GM10847 (cell line): ENCODE results near the gene DLGAP1.

Experiments used
- POLR2A ChIP-seq: IDR thresholded peaks from 2 replicates; pipeline ENCODE4 v1.6.1; 2011; ENCODE audit not compliant: insufficient read length; ENCODE audit errors: extremely low read depth

DLGAP1 gene

DNA sequence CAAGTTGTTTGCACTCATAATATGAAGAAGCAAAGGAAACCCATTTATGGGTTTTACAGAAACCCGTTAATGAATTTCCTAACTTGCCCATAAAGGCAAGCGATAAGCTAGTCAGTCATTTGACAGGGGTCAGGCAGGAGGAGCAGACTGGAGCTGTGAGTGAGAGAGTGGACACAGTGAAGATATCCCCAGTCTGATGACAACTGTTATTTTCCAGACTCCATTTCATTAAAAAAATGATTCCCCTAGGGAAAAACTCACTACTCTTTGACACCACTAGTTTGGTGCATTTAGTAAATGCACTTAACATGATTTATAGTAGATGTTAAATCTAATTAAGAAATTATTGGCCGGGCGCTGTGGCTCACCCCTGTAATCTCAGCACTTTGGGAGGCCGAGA lies 924.3 kb downstream of the DLGAP1 start:
- no peak for TF ChIP-seq POLR2A

- no peak for TF ChIP-seq POLR2A
These were observed 925.5 kb downstream of the DLGAP1 start for GRCh38 chr18:3529601-3530000.

- no peak for TF ChIP-seq POLR2A
These were observed 926.0 kb downstream of the DLGAP1 start for GRCh38 chr18:3529077-3529476.

DNA sequence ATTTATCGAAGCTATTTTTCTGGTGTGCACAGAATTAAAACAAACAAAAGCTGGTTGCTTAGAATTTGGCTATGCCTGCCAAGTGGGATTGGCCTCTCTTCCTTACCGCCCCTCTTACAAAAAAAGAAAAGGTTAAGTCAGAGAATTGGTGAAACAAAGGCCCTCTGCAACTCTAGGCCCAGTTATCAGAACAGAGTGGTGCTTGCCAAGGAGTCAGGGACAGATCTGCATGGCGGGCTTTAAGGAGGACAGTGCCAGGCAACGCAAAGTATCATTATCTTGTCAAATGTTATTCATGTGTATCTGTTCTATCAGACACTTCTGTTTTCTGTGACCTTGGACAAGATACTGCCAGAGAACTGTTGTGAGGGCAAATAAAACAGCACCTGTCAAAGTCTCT lies 926.9 kb downstream of the DLGAP1 start:
- no peak for TF ChIP-seq POLR2A

DNA sequence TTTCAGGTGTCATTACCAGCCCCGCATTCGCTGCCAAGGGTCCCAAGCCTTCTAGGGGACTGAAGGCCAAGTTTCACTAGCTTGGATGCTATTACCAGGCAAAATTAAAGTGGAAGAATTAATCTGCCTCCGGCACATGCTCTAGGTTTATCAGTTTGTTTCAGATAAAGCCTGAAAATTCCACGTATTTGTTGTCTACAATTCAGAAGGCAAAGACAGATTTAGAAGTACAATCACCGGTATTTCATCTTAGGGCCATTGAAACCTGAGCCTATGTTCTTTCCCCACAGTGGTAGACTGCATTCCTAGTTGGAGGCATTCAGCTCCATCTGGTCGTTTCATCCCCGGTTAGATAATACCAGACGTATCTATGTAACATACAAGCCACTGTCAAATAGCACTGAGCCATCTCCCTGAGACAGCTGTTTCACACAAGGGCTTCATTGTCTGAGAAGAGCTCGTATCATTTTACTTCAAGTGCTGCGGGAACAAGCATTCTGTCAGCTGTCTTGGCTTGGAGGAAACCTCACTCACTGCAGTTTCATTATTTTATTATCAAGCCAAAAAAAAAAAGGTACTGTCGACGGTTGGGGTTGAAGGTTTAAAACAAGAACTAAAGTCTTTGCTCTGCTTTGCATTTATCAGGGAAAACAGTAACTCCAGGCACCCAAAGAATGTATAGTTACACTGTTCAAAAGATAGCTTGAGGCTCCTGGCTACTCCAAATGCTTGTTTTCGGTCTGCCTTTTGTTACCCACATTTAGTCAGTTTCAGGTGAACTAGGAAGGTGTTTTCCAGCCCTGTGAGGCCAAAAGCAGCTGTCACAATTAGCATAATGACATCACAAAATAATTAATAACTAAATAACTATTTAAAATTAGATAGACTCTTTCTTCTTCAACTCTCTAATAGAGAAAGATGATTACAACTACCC lies 928.4 kb downstream of the DLGAP1 start:
- no peak for TF ChIP-seq POLR2A

DNA sequence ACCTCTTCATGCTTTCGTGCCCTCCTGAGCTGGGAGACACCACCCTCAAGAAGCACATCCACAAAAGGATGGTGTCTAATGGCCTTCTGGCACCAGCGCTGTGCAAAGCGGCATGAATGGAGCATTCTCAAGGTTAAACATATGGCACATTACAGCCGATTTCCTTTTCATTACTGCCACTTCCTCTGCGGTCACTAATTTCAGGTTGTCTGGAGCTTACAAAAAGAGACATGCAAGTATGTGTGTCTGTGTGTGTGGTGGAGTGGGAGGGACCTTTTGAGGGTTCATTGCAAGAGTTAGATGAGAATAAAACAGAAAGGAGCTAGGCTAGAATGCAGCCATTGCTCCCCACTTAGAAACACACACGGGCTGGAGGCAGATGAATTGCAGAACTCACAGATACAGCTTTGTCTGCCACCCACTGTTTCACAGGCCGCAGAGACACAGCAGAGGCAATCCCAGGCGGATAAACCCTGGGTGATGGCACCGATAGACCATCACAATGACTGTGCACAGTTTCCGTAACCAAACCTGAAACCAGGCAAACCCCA lies 929.2 kb downstream of the DLGAP1 start:
- no peak for TF ChIP-seq POLR2A

DNA sequence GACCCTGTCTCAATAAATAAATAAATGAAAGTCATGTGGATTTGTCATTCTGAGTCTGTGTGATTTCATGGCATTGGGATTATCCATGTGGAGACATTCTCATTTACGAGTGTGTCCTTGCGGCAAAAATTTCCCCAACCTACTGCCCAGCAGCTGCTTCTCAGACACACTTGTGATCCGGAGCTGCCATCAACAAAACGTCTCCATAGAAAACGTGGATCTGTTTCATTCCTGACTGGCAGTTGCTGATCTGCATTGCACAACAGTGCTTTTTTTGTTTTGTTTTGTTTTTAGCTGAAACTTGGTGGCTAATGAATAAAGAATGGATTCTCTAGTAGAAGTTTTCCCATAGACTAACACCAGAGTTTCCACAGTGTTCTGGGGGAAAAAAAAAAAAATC lies 930.4 kb downstream of the DLGAP1 start:
- TF ChIP-seq POLR2A = no peak

DNA sequence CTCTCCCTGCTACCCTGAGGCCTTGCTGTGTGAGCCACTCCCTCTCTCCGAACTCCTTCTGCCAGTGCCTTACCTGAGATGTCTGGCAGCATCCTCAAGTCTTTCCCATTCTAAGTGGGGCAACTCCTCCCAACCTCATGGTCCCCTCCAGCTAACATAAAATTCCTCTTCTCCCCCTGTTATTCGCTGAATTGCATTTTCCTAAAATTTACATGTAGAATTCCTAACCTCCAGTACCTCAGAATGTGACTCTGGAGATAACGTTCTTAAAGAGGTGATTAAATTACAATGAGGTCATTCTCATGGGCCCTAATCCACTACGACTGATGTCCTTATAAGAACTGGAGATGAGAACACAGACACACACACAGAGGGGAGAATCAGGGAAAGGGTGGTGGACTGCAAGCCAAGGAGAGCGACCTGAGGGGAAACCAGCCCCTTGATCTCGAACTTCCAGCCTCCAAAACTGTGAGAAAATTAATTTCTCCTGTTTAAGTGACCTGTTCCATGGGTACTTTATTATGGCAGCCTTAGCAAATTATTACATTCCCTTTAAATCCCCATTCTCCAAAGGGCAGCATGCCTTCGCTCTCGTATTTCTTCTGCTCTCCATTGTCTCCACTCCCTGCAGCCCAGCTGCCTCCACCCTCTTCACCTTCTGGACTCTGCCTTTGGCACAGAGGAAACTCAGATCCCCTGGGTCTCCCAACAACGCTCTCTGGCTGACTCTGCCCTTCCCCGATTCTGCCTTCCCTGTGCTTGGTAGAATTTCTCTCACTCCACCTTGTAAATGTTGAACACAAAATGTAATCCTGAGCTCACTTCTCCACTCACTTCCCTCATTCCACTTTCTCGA lies 934.6 kb downstream of the DLGAP1 start:
- no peak for TF ChIP-seq POLR2A

DNA sequence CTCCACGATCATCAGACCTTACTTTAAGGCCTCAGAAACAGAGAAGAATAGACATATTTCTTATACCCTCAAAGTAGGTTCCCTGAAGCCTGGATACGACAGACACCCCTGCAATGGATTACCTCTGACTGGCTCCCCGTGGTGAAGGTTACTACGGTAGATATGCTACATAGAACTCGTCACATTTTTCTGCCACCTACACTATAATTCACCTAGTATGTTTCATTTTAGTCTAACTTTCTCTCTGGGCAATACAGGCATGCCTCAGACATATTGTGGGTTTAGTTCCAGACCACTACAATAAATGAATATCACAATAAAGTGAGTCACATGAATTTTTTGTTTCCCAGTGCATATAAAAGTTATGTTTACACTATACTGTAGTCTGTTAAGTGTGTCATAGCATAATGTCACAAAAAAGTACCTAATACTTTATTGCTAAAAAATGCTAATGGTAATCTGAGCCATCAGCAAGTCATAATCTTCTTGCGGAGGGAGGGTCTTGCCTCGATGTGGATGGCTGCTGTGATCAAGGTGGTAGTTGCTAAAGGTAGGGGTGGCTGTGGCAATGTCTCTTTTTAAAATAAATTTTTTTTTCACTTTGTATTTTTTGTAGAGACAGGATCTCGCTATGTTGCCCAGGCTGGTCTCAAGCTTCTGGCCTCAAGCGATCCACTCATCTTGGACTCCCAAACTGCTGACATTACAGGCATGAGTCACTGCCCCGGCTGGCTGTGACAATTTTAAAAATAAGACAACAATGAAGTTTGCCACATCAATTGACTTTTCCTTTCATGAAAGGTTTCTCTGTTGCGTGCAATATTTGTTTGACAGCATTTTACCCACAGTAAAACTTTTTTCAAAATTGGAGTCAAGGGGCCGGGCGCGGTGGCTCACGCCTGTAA lies 940.5 kb downstream of the DLGAP1 start:
- no peak for TF ChIP-seq POLR2A

- TF ChIP-seq POLR2A = no peak
These were observed 941.6 kb downstream of the DLGAP1 start for GRCh38 chr18:3513481-3513880.

- no peak for TF ChIP-seq POLR2A
These were observed 943.1 kb downstream of the DLGAP1 start for GRCh38 chr18:3511980-3512379.

- no peak for TF ChIP-seq POLR2A
These were observed 944.2 kb downstream of the DLGAP1 start for GRCh38 chr18:3510896-3511295.

- no peak for TF ChIP-seq POLR2A
These were observed 945.1 kb downstream of the DLGAP1 start for GRCh38 chr18:3510024-3510423.
